Activated CD8-positive, alpha-beta memory T cell treated with anti-CD3 and anti-CD28 coated beads, Interleukin-2, amount 10 ng/mL, durations not matched to agents 7 days and 5 days (primary cell): Measurements from ENCODE around the gene OR5T3. TPM values are rescaled to one million over a fixed set of nuclear protein-coding genes. Genes with fewer than 3 reads are reported as not detected.
"Not testable (repeated sequence)": the region's sequence is repeated elsewhere in the genome, so short reads cannot be mapped to it uniquely, and the experiment has no call there.

Source experiments
- ATAC-seq: fragments of 150-1000 bp; cut with Tn5 transposase; one replicate; pipeline ENCODE4 v1.10.0; 2021; ENCODE audit warnings: moderate library complexity
- CTCF ChIA-PET: fragments of 350-600 bp; sonication (Branson Sonifier 250); formaldehyde crosslinking; loops from one replicate; lab custom pipeline; 2021; ENCODE audit warnings: antibody characterized with exemption; lab: Charles Lee
- DNase-seq: peaks from one replicate; pipeline ENCODE4 v3.0.0-alpha.2; 2020
- H3K27ac Mint-ChIP-seq: one replicate; pipeline ENCODE4 v1.8.0; 2021; ENCODE audit warnings: mild to moderate bottlenecking, mixed read lengths
- H3K27me3 Mint-ChIP-seq: one replicate; pipeline ENCODE4 v1.8.0; 2021; ENCODE audit warnings: mixed read lengths
- H3K36me3 Mint-ChIP-seq: one replicate; pipeline ENCODE4 v1.8.0; 2021; ENCODE audit warnings: mild to moderate bottlenecking, mixed read lengths
- H3K4me1 Mint-ChIP-seq: one replicate; pipeline ENCODE4 v1.8.0; 2021; ENCODE audit warnings: mixed read lengths
- H3K4me3 Mint-ChIP-seq: one replicate; pipeline ENCODE4 v1.8.0; 2021; ENCODE audit warnings: mild to moderate bottlenecking, moderate library complexity, mixed read lengths
- H3K9me3 Mint-ChIP-seq: one replicate; pipeline ENCODE4 v1.8.0; 2022; ENCODE audit warnings: low read depth, mixed read lengths
- total RNA-seq, 2 experiments: library from RNA; stranded (reverse); gene quantifications; one replicate each; pipeline ENCODE4 v1.2.3, GENCODE V29; 2021

The OR5T3 gene
- not detected for total RNA-seq

DNA sequence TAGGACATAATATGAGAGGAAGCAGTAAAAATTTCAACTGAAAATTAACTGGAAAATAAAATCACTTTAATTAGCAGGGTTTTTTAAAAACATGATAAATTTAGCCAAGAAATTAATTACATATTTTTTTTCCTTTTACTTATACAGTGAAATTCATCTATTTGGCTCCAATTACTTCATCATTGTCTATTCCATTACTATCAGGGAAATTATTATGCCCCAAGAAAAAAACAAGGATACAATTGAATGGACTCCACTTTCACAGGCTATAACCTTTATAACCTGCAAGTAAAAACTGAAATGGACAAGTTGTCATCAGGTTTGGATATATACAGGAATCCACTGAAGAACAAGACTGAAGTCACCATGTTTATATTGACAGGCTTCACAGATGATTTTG lies at the start of gene OR5T3:
Gene OR5T3, plus strand, starts transcription at position 301 of the 400 bp plus-strand sequence. Its CDS starts 0 bp downstream, at position 301.
- CTCF ChIA-PET: no interaction called here
- Mint-ChIP-seq H3K4me1 (no peaks in the 10 kb centered on the region), H3K36me3 (no peaks in the 10 kb centered on the region), H3K9me3 (peaks cover 19% of the 10 kb centered on the region), H3K4me3 (no peak within 1 kb of the TSS), H3K27ac (no peak within 1 kb of the TSS), H3K27me3 (no peaks in the 10 kb centered on the region)
- ATAC-seq (no peak), DNase-seq (no peak)

DNA sequence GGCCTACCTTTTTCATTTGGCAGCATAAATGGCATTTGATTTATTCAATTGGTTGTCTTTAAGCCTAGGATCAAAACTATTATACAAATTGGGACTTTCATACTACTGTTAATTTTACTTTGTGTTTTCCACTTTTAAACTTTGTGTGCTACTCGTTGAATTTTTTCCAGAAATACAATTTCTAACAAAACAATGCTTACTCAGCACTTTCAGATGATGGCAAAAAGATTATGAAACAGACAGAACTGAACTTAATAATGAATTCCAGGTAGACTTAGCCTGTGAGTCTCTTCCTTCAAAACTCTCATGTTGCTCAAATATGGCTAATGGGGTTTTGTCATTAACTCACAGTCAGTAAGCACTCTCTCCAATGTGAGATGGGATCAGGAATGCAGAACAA lies 44.3 kb upstream of the OR5T3 start:
- peaks cover 16% of the 10 kb centered on the region for H3K9me3 Mint-ChIP-seq

DNA sequence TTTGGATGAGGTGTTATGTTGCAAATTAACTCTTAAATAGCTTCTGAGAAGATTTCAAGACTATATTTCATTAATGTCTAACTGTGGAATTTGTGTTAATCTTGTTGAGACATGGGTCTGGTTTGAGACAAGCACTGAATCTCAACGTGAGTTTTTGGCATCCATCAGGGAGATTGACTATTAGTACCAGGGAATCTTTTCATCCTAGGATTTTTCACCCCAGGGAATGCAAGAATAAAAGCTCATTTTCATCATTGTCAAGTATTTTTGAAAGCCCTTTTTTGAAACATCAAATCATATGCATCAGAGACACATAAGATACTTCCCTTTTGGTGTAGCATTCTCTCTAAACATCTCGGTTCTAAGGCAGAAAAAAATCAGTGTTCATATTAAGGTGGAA lies 37.5 kb upstream of the OR5T3 start:
- DNase-seq (no peak), ATAC-seq (no peak)
- H3K36me3 Mint-ChIP-seq: no peaks in the 10 kb centered on the region
- no peaks in the 10 kb centered on the region for H3K27me3 Mint-ChIP-seq
- CTCF ChIA-PET: no interaction called here
- H3K27ac Mint-ChIP-seq: no peak overlapping the region
- no peaks in the 10 kb centered on the region for H3K4me1 Mint-ChIP-seq
- H3K4me3 Mint-ChIP-seq: no peak overlapping the region
- H3K9me3 Mint-ChIP-seq: peaks cover 19% of the 10 kb centered on the region

More for the DNA sequence above, 44.3 kb upstream of the OR5T3 start:
- H3K27ac Mint-ChIP-seq: no peak overlapping the region
- no peaks in the 10 kb centered on the region for H3K4me1 Mint-ChIP-seq
- CTCF ChIA-PET: no interaction called here
- no peak for DNase-seq
- no peaks in the 10 kb centered on the region for H3K36me3 Mint-ChIP-seq
- no peak overlapping the region for H3K4me3 Mint-ChIP-seq
- no peak for ATAC-seq
- H3K27me3 Mint-ChIP-seq: no peaks in the 10 kb centered on the region

DNA sequence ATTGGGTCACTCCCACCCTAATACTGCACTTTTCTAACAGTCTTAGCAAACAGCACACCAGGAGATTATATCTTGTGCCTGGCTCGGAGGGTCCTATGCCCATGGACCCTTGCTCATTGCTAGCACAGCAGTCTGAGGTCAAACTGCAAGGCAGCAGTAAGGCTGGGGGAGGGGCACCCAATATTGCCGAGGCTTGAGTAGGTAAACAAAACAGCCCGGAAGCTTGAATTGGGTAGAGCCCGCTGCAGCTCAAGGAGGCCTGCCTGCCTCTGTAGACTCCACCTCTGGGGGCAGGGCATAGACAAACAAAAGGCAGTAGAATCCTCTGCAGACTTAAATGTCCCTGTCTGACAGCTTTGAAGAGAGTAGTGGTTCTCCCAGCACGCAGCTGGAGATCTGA lies 32.3 kb upstream of the OR5T3 start:
- H3K27ac Mint-ChIP-seq, H3K36me3 Mint-ChIP-seq, DNase-seq, CTCF ChIA-PET, H3K4me1 Mint-ChIP-seq, H3K4me3 Mint-ChIP-seq, H3K27me3 Mint-ChIP-seq, ATAC-seq: not testable (repeated sequence)
- peaks cover 13% of the 10 kb centered on the region for H3K9me3 Mint-ChIP-seq

DNA sequence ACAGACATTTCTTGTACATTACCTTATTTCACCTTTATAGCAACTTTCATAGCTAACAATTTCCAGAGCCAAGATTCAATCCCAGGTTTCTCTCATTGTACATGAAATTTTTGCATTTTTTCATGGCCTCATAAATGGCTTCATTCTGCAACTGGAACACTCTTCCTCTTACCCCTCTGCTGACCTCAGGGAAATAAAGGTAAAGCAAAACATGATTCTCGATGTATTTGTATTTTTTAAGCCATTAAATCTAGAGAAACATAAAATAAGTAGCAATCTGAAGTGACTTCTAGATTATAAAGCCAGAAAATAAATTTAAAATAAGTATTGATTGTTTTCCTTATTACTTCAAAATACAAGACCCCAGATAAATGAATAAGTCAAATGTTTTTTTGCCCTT lies 17.9 kb upstream of the OR5T3 start, which contains the start of gene OR5T2:
Gene OR5T2, minus strand, starts transcription at position 101 of the 400 bp plus-strand sequence. CDS start 1,193 bp downstream, outside the sequence.
- CTCF ChIA-PET: no interaction called here
- Mint-ChIP-seq H3K4me1 (no peaks in the 10 kb centered on the region), H3K27ac (no peak within 1 kb of the TSS), H3K27me3 (no peaks in the 10 kb centered on the region), H3K9me3 (peaks cover 11% of the 10 kb centered on the region), H3K4me3 (no peak within 1 kb of the TSS), H3K36me3 (no peaks in the 10 kb centered on the region)
- DNase-seq: no peak
- no peak for ATAC-seq

DNA sequence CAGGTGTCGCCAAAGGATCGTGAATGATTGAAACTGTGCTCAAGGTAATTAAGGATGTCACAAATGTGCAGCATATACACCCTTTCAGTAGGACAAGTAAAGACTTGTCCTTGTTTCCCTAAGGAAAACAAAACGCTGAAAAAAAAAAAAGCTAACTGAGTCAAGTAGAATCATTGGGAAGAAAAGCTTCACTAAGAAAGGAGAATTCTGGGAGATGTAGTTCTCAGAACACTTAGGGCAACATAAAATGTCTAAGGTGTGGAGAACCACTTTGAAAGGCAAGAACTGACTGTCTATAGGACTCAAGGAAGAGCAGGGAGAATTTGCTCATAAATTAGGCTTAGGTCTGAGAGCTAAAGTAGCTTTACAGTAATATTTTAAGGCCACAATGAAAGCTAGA lies 19.0 kb downstream of the OR5T3 start:
- CTCF ChIA-PET: no interaction called here
- Mint-ChIP-seq H3K9me3 (peaks cover 5% of the 10 kb centered on the region), H3K4me1 (no peaks in the 10 kb centered on the region), H3K27me3 (no peaks in the 10 kb centered on the region), H3K36me3 (no peaks in the 10 kb centered on the region), H3K4me3 (no peak overlapping the region), H3K27ac (no peak overlapping the region)
- DNase-seq: no peak
- ATAC-seq: no peak

DNA sequence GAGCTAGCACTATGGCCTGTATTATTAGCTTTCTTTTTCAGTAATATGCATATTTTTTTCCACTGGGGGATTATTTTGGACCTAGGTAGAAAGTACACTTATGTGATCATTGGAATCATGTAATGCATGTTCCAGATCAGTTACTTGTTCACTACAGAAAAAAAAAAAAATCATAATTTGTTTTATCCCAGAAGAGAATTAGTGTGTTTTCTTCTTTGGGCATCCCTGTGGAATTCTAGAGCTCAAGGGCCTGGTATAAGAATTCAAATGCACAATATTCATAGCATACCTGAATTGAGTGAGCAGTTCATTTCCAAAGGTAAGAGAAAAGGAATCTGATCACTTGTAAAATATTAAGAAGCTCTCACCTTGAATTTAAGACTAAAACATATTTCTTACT lies 21.8 kb downstream of the OR5T3 start, which contains the start of gene OR5T1:
Gene OR5T1, plus strand, starts transcription at position 301 of the 400 bp plus-strand sequence. CDS start 1,485 bp downstream, outside the sequence.
- H3K27ac Mint-ChIP-seq: no peak within 1 kb of the TSS
- no peaks in the 10 kb centered on the region for H3K4me1 Mint-ChIP-seq
- CTCF ChIA-PET: no interaction called here
- H3K36me3 Mint-ChIP-seq: no peaks in the 10 kb centered on the region
- DNase-seq: no peak
- peaks cover 2% of the 10 kb centered on the region for H3K9me3 Mint-ChIP-seq
- no peak within 1 kb of the TSS for H3K4me3 Mint-ChIP-seq
- no peaks in the 10 kb centered on the region for H3K27me3 Mint-ChIP-seq
- ATAC-seq: no peak

DNA sequence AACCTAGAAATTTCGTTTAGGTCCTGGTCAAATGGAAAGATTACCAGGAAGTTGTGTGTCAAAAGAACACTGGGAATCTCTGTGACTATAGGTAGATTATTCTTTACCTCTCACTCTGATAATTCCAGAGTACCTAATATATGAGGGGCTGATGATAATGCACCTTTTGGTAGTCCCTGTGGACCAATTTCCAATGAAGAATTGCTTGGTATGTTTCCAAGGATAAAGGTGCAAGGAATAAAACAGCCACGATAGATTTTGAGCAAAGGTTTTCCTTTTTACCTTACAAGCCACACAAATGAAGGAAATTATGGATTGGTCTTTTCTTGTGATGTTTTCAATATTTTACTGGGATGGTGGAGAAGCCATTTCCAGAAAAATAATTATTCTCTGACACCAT lies 40.1 kb downstream of the OR5T3 start, which contains the start of gene OR8H1:
Gene OR8H1, minus strand, starts transcription at position 101 of the 400 bp plus-strand sequence. CDS start 1,192 bp downstream, outside the sequence.
- no peak for ATAC-seq
- no peak for DNase-seq
- H3K27ac Mint-ChIP-seq: no peak within 1 kb of the TSS
- CTCF ChIA-PET: no interaction called here
- no peaks in the 10 kb centered on the region for H3K36me3 Mint-ChIP-seq
- H3K4me3 Mint-ChIP-seq: no peak within 1 kb of the TSS
- no peaks in the 10 kb centered on the region for H3K4me1 Mint-ChIP-seq
- no peaks in the 10 kb centered on the region for H3K27me3 Mint-ChIP-seq
- H3K9me3 Mint-ChIP-seq: peaks cover 16% of the 10 kb centered on the region

DNA sequence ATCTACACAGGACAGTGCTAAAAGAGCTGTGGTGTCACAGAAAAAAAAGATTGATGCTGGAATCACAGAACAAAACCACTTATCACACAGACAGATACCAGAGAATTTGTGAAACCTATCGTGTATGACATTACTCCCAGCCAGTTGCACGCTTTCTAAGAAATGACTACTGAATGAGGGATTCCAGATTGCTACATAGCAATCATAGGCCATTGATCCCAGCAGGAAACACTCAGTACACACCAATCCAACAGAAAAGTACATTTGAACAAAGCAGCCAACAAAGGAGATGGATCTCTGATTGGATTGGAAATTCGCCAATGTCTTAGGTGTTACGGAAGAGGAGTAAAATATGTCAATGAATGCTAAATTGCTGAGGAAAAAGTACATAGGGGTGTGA lies 44.8 kb downstream of the OR5T3 start:
- Mint-ChIP-seq H3K9me3 (peaks cover 11% of the 10 kb centered on the region), H3K4me3 (no peak overlapping the region), H3K27me3 (no peaks in the 10 kb centered on the region), H3K4me1 (no peaks in the 10 kb centered on the region), H3K27ac (no peak overlapping the region), H3K36me3 (no peaks in the 10 kb centered on the region)
- DNase-seq (no peak), ATAC-seq (no peak)
- CTCF ChIA-PET: no interaction called here

Other genes starting within 250 kb of the OR5T3 start
- gene OR5AS1, start 224.6 kb upstream of the OR5T3 start, total RNA-seq: not detected
- gene OR8I2, start 158.9 kb upstream of the OR5T3 start, total RNA-seq: not detected
- not detected for gene OR8H2, start 148.6 kb upstream of the OR5T3 start, total RNA-seq
- gene OR8H3, start 129.9 kb upstream of the OR5T3 start, total RNA-seq: not detected
- gene OR8J3, start 112.1 kb upstream of the OR5T3 start, total RNA-seq: not detected
- gene OR8K5, start 91.9 kb upstream of the OR5T3 start, total RNA-seq: not detected
- not detected for gene OR5J2, start 75.6 kb upstream of the OR5T3 start, total RNA-seq
- not detected for gene OR5T2, start 18.0 kb upstream of the OR5T3 start, total RNA-seq
- not detected for gene OR5T1, start 21.9 kb downstream of the OR5T3 start, total RNA-seq
- not detected for gene OR8H1, start 40.0 kb downstream of the OR5T3 start, total RNA-seq
- not detected for gene OR8K3, start 62.9 kb downstream of the OR5T3 start, total RNA-seq
- gene OR8K1, start 93.8 kb downstream of the OR5T3 start, total RNA-seq: not detected
- gene OR8J1, start 102.0 kb downstream of the OR5T3 start, total RNA-seq: not detected
- not detected for gene OR8U1, start 123.4 kb downstream of the OR5T3 start, total RNA-seq
- gene OR5AL1, start 160.4 kb downstream of the OR5T3 start, total RNA-seq: not detected
- gene OR5M3, start 221.1 kb downstream of the OR5T3 start, total RNA-seq: not detected
- not detected for gene OR5M8, start 239.1 kb downstream of the OR5T3 start, total RNA-seq